IMR-90 (cell line): Measurements from ENCODE around the gene SOCS2. TPM values are rescaled to one million over a fixed set of nuclear protein-coding genes. Genes with fewer than 3 reads are reported as not detected.

ENCODE experiments used
- ATAC-seq: fragments of 200-7000 bp; cut with Tn5 transposase; 2 replicates; pipeline ENCODE4 v1.9.1; 2020; ENCODE audit warnings: low read depth, mild to moderate bottlenecking, moderate library complexity
- BruUV-seq: library from RNA; stranded (reverse); fragments of 400-500 nt; replicated peaks from 2 replicates; lab custom pipeline; 2021; lab: Mats Ljungman, UMichigan
- CTCF ChIA-PET: fragments of 300-600 bp; formaldehyde crosslinking; extraction: SDS; loops from one replicate; lab custom pipeline; 2021; ENCODE audit warnings: antibody characterized with exemption; lab: Yijun Ruan, JAX
- POLR2A ChIA-PET: fragments of 300-600 bp; sonication (Branson Sonifier 250); formaldehyde crosslinking; loops from one replicate; lab custom pipeline; 2022; ENCODE audit warnings: antibody characterized with exemption; ENCODE audit not compliant: unreplicated experiment; lab: Charles Lee
- DNase-seq: peaks from one replicate; pipeline ENCODE4 v3.0.0; 2013
- H2AFZ ChIP-seq: replicated peaks from 2 replicates; pipeline ENCODE3; 2013; ENCODE audit warnings: low read length, mild to moderate bottlenecking; ENCODE audit not compliant: poor library complexity
- H2AK5ac ChIP-seq: 2 replicates; pipeline ENCODE4 v1.6.1; 2013; ENCODE audit warnings: low read depth, low read length, inconsistent platforms
- H2AK9ac ChIP-seq: replicated peaks from 2 replicates; pipeline ENCODE3; 2013; ENCODE audit warnings: mild to moderate bottlenecking, low read depth, low read length, moderate library complexity; ENCODE audit not compliant: poor library complexity
- H2BK120ac ChIP-seq: 2 replicates; pipeline ENCODE4 v1.6.1; 2013; ENCODE audit warnings: low read depth, low read length, inconsistent platforms
- H2BK15ac ChIP-seq: 3 replicates; pipeline ENCODE4 v1.6.1; 2013; ENCODE audit warnings: low read depth, low read length, inconsistent platforms
- H2BK20ac ChIP-seq: 2 replicates; pipeline ENCODE4 v1.6.1; 2013; ENCODE audit warnings: low read depth, mild to moderate bottlenecking, inconsistent platforms, low read length, moderate library complexity
- H2BK5ac ChIP-seq: 2 replicates; pipeline ENCODE4 v1.6.1; 2013; ENCODE audit warnings: mild to moderate bottlenecking, low read depth, low read length, inconsistent platforms; ENCODE audit not compliant: poor library complexity, severe bottlenecking
- H3K14ac ChIP-seq: replicated peaks from 2 replicates; pipeline ENCODE4 v1.6.1; 2013; ENCODE audit warnings: low read depth, low read length, inconsistent platforms
- H3K18ac ChIP-seq: 2 replicates; pipeline ENCODE4 v1.6.1; 2013; ENCODE audit warnings: low read depth, low read length, control low read depth
- H3K23ac ChIP-seq: 2 replicates; pipeline ENCODE4 v1.6.1; 2013; ENCODE audit warnings: low read depth, low read length, inconsistent platforms
- H3K27ac ChIP-seq: 2 replicates; pipeline ENCODE4 v1.5.1; 2013; ENCODE audit warnings: mild to moderate bottlenecking, control low read depth, low read length; ENCODE audit not compliant: insufficient read depth
- H3K27me3 ChIP-seq: 2 replicates; pipeline ENCODE4 v1.6.1; 2013; ENCODE audit warnings: low read length; ENCODE audit not compliant: control insufficient read depth, insufficient read depth
- H3K36me3 ChIP-seq: 2 replicates; pipeline ENCODE4 v1.6.1; 2013; ENCODE audit warnings: low read length, mixed read lengths; ENCODE audit not compliant: control insufficient read depth, insufficient read depth
- H3K4ac ChIP-seq: 2 replicates; pipeline ENCODE4 v1.6.1; 2013; ENCODE audit warnings: low read depth, low read length, inconsistent platforms
- H3K4me1 ChIP-seq: 2 replicates; pipeline ENCODE4 v1.6.1; 2013; ENCODE audit warnings: low read length, mixed read lengths; ENCODE audit not compliant: control insufficient read depth, insufficient read depth
- H3K4me2 ChIP-seq: 2 replicates; pipeline ENCODE4 v1.6.1; 2013; ENCODE audit warnings: low read depth, mild to moderate bottlenecking, control low read depth, low read length, moderate library complexity
- H3K4me3 ChIP-seq: 2 replicates; pipeline ENCODE4 v1.5.1; 2013; ENCODE audit warnings: low read depth, mild to moderate bottlenecking, control low read depth, low read length, moderate library complexity; ENCODE audit not compliant: insufficient read depth
- H3K56ac ChIP-seq: 2 replicates; pipeline ENCODE4 v1.6.1; 2013; ENCODE audit warnings: low read length, inconsistent platforms; ENCODE audit not compliant: insufficient read depth; ENCODE audit errors: extremely low read depth
- H3K79me1 ChIP-seq, 2 experiments: 2 replicates each; pipeline ENCODE4 v1.6.1; 2013; ENCODE audit warnings: low read length in 2 of 2, inconsistent platforms in 1 of 2, low read depth in 1 of 2
- H3K9ac ChIP-seq: 2 replicates; pipeline ENCODE4 v1.6.1; 2013; ENCODE audit warnings: low read depth, low read length, control low read depth
- H3K9me1 ChIP-seq: 2 replicates; pipeline ENCODE4 v1.6.1; 2013; ENCODE audit warnings: low read length, inconsistent platforms; ENCODE audit not compliant: insufficient read depth
- H3K9me3 ChIP-seq: 2 replicates; pipeline ENCODE4 v1.6.1; 2013; ENCODE audit warnings: low read length; ENCODE audit not compliant: control insufficient read depth, insufficient read depth
- H4K20me1 ChIP-seq: 2 replicates; pipeline ENCODE4 v1.6.1; 2013; ENCODE audit warnings: low read length, inconsistent platforms; ENCODE audit not compliant: insufficient read depth
- H4K5ac ChIP-seq: 2 replicates; pipeline ENCODE4 v1.6.1; 2013; ENCODE audit warnings: mild to moderate bottlenecking, low read depth, low read length, control low read depth
- H4K8ac ChIP-seq, 2 experiments: 2 replicates each; pipeline ENCODE4 v1.6.1; 2013; ENCODE audit warnings: low read depth in 2 of 2, low read length in 2 of 2, control low read depth in 1 of 2, inconsistent platforms in 1 of 2
- H4K91ac ChIP-seq: 2 replicates; pipeline ENCODE4 v1.6.1; 2013; ENCODE audit warnings: low read depth, low read length, inconsistent platforms; ENCODE audit not compliant: insufficient read depth
- BHLHE40 ChIP-seq: fragments of 150-350 bp; IDR thresholded peaks from 2 replicates; pipeline ENCODE4 v1.6.1; 2016; ENCODE audit warnings: mild to moderate bottlenecking, low read depth, low read length
- CEBPB ChIP-seq: IDR thresholded peaks from 2 replicates; pipeline ENCODE4 v1.6.1; 2012; ENCODE audit warnings: low read depth, low read length, improper control_type of control experiment
- FOS ChIP-seq: fragments of 150-350 bp; IDR thresholded peaks from 2 replicates; pipeline ENCODE4 v1.6.1; 2016; ENCODE audit warnings: low read depth, low read length
- MAFK ChIP-seq: IDR thresholded peaks from 2 replicates; pipeline ENCODE4 v1.6.1; 2012; ENCODE audit warnings: low read depth, low read length, improper control_type of control experiment
- MAZ ChIP-seq: IDR thresholded peaks from 2 replicates; pipeline ENCODE4 v1.6.1; 2012; ENCODE audit warnings: low read depth, mild to moderate bottlenecking, low read length, improper control_type of control experiment, moderate library complexity, borderline replicate concordance
- MXI1 ChIP-seq: IDR thresholded peaks from 2 replicates; pipeline ENCODE4 v1.6.1; 2012; ENCODE audit warnings: low read depth, mild to moderate bottlenecking, low read length, moderate library complexity, borderline replicate concordance
- NFE2L2 ChIP-seq: fragments of 150-350 bp; IDR thresholded peaks from 2 replicates; pipeline ENCODE4 v1.6.1; 2016; ENCODE audit warnings: low read depth, mild to moderate bottlenecking, low read length
- RAD21 ChIP-seq: IDR thresholded peaks from 2 replicates; pipeline ENCODE4 v1.6.1; 2012; ENCODE audit warnings: low read length, improper control_type of control experiment
- RCOR1 ChIP-seq: IDR thresholded peaks from 2 replicates; pipeline ENCODE4 v1.6.1; 2012; ENCODE audit warnings: mild to moderate bottlenecking, low read length, improper control_type of control experiment; ENCODE audit not compliant: insufficient replicate concordance
- RFX5 ChIP-seq: IDR thresholded peaks from 2 replicates; pipeline ENCODE4 v1.8.0; 2012; ENCODE audit warnings: low read depth, mild to moderate bottlenecking, low read length, moderate library complexity
- SMC3 ChIP-seq: fragments of 150-350 bp; IDR thresholded peaks from 2 replicates; pipeline ENCODE4 v1.6.1; 2016; ENCODE audit warnings: low read depth, mild to moderate bottlenecking, antibody characterized with exemption, low read length, moderate library complexity
- WGBS, 2 experiments: methylation state at CpG; one replicate each; pipeline versions ENCODE4 v1.1.5 to v1.1.7; 2013; ENCODE audit warnings: missing lambda C conversion rate in 2 of 2; ENCODE audit not compliant: insufficient read length in 1 of 2; ENCODE audit errors: extremely low coverage in 2 of 2; 5-methylcytosine and 5-hydroxymethylcytosine counted together
- dilution Hi-C: fragments of 300-500 bp; cut with HindIII; formaldehyde crosslinking; loops from one replicate; pipeline ENCODE4 v1.14.3; 2018; ENCODE audit warnings: low sequenced_read_pairs; ENCODE audit not compliant: unreplicated experiment
- in situ Hi-C: fragments of 300-500 bp; cut with MboI; formaldehyde crosslinking; loops from 3 replicates; pipeline ENCODE4 v1.14.3; 2019; ENCODE audit warnings: low sequenced_read_pairs, inconsistent platforms, mixed read lengths
- intact Hi-C: fragments of 100-400 bp; cut with micrococcal nuclease; formaldehyde crosslinking; loops from 2 replicates; pipeline ENCODE4 v1.10.0; 2022
- polyA plus RNA-seq, 3 experiments: library from polyadenylated mRNA; depleted of rRNA; stranded (reverse); fragments of >200 nt; gene quantifications; 2 replicates each; pipeline ENCODE4 v1.2.3, GENCODE V29; 2012; ENCODE audit warnings: low replicate concordance in 1 of 3
- total RNA-seq: library from RNA; depleted of rRNA; stranded (reverse); fragments of >200 nt; gene quantifications from 2 replicates; pipeline ENCODE4 v1.2.3, GENCODE V29; 2012
- TF ChIP-seq, protein P1 (sequence below): conservative IDR thresholded peaks from 2 replicates; pipeline ENCODE4 v1.5.1; 2012; ENCODE audit warnings: mild to moderate bottlenecking, low read depth, low read length, improper control_type of control experiment
- TF ChIP-seq, protein P2 (sequence below): fragments of 150-350 bp; IDR thresholded peaks from 2 replicates; pipeline ENCODE4 v1.6.1; 2016; ENCODE audit warnings: low read depth, mild to moderate bottlenecking, low read length, moderate library complexity, borderline replicate concordance
- TF ChIP-seq, protein P3 (sequence below): fragments of 150-350 bp; IDR thresholded peaks from 2 replicates; pipeline ENCODE4 v1.6.1; 2017; ENCODE audit warnings: mild to moderate bottlenecking, antibody characterized with exemption, low read length, low read depth

The SOCS2 gene
- total and polyA plus RNA-seq, 2 of the 4 experiments (the other 2 are of a cell fraction), result 12.0 to 12.4 TPM

DNA sequence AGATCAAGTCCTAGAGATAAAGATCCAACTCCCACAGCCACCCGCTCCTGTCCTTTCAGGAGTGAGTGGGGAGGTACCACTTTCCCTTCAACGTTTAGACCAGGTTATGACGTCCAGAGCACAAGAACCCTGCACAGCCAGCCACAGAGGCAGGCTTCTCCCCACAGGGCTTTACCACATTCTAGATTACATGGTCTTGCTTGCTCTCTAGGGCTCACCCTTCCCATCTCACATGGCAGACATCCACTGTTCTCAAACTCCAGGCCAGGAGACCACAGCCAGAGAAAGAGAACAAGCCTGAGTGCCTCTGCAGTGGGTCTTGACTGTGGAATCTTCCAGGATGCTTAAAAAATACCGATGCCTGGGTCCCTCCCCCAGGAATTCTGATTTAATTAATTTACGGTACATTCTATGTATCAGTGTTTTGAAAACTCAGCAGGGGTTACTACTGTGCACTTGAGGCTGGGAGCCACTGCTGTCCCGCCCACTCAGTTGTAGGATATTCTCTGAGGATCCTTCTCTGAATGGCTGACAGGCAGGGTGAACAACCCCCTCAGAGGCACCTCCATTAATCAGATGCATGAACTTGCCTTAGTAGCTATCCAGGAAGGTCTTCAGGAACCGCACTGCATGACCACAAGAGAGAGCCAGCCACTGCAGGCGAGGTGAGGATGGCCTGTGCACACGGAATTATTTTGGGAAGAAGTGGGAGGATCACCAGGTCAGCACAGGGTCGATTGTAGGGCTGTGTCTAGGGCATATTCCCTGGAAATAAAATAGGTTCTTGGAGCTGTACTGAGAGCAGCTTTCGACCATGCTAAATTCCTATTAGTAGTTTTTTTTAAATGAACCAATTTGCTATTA is 21.5 kb upstream of the SOCS2 start:
- Histone ChIP-seq H4K91ac (no peak overlapping the region), H4K20me1 (no peaks in the 10 kb centered on the region), H3K9ac (no peak overlapping the region), H2AK9ac (no peak overlapping the region), H3K4me3 (no peak overlapping the region), H2BK5ac (no peak overlapping the region), H3K9me1 (0 out of 2 replicates have a peak, but pooled peaks cover 9% of the 10 kb centered on the region), H2BK120ac (no peak overlapping the region), H3K4ac (no peak overlapping the region), H4K8ac (no peak overlapping the region), H2BK15ac (no peak overlapping the region), H3K9me3 (no peaks in the 10 kb centered on the region), H2AFZ (no peak overlapping the region), H4K5ac (no peak overlapping the region), H3K4me2 (no peak overlapping the region), H3K4me1 (no peaks in the 10 kb centered on the region), H3K27ac (no peak overlapping the region), H2AK5ac (no peak overlapping the region), H3K27me3 (no peaks in the 10 kb centered on the region), H3K36me3 (peaks cover 2% of the 10 kb centered on the region; the same call in 1 of the 2 replicates), H3K18ac (no peak overlapping the region), H2BK20ac (no peak overlapping the region), H3K23ac (no peak overlapping the region), H3K79me1 (peaks cover 0 to 18% of the 10 kb centered on the region in 2 experiments; a peak in 3 of 4 replicates), H3K56ac (no peak overlapping the region), H3K14ac (no peak overlapping the region)
- POLR2A ChIA-PET, result no interaction called here
- ATAC-seq, result no peak
- WGBS, 2 experiments, result 50% methylated on average over 1 of the region's 11 CpGs; no CpG with 5 or more reads in 1 of the 2 experiments
- in situ Hi-C loops (no loop called here), intact Hi-C loops (no loop called here), dilution Hi-C loops (no loop called here)
- BruUV-seq, result no TSS peak
- CTCF ChIA-PET, result no interaction called here
- no peak for DNase-seq
- TF ChIP-seq FOS (no peak), BHLHE40 (no peak), CEBPB (no peak), RAD21 (no peak), RFX5 (no peak), MXI1 (no peak), SMC3 (no peak), MAZ (no peak), NFE2L2 (no peak), MAFK (no peak), RCOR1 (no peak)
- TF ChIP-seq, protein P1, sequence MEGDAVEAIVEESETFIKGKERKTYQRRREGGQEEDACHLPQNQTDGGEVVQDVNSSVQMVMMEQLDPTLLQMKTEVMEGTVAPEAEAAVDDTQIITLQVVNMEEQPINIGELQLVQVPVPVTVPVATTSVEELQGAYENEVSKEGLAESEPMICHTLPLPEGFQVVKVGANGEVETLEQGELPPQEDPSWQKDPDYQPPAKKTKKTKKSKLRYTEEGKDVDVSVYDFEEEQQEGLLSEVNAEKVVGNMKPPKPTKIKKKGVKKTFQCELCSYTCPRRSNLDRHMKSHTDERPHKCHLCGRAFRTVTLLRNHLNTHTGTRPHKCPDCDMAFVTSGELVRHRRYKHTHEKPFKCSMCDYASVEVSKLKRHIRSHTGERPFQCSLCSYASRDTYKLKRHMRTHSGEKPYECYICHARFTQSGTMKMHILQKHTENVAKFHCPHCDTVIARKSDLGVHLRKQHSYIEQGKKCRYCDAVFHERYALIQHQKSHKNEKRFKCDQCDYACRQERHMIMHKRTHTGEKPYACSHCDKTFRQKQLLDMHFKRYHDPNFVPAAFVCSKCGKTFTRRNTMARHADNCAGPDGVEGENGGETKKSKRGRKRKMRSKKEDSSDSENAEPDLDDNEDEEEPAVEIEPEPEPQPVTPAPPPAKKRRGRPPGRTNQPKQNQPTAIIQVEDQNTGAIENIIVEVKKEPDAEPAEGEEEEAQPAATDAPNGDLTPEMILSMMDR, result no peak
- TF ChIP-seq, protein P2, sequence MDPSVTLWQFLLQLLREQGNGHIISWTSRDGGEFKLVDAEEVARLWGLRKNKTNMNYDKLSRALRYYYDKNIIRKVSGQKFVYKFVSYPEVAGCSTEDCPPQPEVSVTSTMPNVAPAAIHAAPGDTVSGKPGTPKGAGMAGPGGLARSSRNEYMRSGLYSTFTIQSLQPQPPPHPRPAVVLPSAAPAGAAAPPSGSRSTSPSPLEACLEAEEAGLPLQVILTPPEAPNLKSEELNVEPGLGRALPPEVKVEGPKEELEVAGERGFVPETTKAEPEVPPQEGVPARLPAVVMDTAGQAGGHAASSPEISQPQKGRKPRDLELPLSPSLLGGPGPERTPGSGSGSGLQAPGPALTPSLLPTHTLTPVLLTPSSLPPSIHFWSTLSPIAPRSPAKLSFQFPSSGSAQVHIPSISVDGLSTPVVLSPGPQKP, result no peak
- TF ChIP-seq, protein P3, sequence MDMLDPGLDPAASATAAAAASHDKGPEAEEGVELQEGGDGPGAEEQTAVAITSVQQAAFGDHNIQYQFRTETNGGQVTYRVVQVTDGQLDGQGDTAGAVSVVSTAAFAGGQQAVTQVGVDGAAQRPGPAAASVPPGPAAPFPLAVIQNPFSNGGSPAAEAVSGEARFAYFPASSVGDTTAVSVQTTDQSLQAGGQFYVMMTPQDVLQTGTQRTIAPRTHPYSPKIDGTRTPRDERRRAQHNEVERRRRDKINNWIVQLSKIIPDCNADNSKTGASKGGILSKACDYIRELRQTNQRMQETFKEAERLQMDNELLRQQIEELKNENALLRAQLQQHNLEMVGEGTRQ, result no peak
